ENCODE data around the gene VSIG4.
A peak's percentile ranks its signal among the peaks of the same experiment; 100 is the strongest.

Gene VSIG4

DNA sequence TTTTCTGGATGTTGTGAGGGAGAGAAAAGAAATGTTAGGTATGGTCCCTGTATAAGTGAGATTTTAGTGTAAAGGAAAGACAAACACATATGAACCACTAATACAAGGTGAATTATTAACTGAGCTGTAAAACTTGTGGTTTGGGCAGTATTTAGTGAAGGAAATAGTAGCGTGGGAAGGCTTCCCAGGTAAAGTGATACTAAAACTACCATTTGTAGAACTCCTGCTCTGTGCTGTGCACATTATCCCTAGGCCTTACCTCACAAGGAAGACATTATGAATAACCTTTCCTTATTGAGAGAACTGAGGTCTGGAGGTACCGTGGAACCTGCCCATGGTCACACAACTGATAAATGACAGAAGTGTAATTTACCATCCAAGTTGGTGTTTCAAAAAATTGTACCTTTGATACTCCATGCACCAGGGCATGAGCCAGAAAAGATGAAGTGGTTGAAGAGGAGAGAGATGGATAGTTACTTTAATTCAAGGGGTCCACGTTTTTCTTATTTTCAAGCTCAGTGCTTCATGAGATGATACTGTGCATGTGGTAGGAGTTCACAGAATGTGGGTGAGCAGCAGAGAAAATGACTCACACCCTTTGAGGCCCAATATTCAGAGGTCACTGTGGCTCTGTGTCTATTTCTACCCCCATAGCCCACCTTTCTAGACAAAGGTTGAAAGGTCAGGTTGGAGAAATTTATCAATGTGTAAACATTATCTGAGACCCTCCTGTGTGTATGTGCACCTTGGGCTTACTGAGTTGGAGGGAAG is 2.6 kb upstream of the VSIG4 start:
- no peak overlapping the region for H3K27ac ChIP-seq
- TF ChIP-seq, protein P1, sequence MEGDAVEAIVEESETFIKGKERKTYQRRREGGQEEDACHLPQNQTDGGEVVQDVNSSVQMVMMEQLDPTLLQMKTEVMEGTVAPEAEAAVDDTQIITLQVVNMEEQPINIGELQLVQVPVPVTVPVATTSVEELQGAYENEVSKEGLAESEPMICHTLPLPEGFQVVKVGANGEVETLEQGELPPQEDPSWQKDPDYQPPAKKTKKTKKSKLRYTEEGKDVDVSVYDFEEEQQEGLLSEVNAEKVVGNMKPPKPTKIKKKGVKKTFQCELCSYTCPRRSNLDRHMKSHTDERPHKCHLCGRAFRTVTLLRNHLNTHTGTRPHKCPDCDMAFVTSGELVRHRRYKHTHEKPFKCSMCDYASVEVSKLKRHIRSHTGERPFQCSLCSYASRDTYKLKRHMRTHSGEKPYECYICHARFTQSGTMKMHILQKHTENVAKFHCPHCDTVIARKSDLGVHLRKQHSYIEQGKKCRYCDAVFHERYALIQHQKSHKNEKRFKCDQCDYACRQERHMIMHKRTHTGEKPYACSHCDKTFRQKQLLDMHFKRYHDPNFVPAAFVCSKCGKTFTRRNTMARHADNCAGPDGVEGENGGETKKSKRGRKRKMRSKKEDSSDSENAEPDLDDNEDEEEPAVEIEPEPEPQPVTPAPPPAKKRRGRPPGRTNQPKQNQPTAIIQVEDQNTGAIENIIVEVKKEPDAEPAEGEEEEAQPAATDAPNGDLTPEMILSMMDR (IDR thresholded peaks at IDR 0.05), result no peak
- TF ChIP-seq ZFX (IDR thresholded peaks at IDR 0.05; ENCODE audit: borderline replicate concordance), result no peak

DNA sequence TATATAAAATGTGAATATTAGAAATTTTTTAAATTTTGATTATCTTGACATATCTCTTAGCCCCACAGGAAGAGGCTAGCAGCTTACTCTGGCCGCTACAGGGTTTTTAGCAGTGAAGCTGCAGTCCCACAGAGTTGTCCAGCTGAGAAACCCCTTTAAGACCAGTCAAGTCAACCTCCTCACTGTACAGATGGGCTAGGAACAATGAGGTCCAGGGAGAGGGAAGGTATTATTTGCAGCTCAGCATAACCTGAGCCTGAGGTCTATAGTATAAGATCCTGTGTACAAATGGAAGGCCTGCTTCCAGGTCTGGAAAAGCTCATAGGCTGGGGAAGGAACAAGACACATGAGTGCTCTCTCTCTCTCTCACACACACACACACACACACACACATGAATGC is 1.8 kb downstream of the VSIG4 start:
- no peak overlapping the region for H3K27ac ChIP-seq
- no peak for TF ChIP-seq ZFX (IDR thresholded peaks at IDR 0.05; ENCODE audit: borderline replicate concordance)
- TF ChIP-seq, protein P1 (IDR thresholded peaks at IDR 0.05), result no peak

DNA sequence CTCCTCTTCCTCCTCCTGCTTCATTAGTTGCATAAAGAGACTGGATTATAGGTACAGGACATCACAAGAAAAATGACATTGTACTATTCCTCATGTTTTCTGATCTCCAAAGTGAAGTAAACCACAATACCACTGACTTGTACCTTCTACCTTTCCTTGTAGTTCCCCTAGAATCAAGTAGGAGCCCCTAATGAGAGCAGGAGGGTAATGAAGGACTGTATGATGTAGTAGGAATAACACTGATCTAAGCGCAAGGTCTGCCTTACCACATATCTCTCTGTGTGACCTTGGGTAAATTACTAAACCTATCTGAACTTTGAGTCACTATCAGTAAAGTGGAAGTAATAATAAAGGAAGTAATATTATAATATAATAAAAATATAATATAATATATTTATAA is 3.6 kb downstream of the VSIG4 start:
- TF ChIP-seq, protein P1 (IDR thresholded peaks at IDR 0.05), result no peak
- TF ChIP-seq ZFX (IDR thresholded peaks at IDR 0.05; ENCODE audit: borderline replicate concordance), result no peak
- no peak overlapping the region for H3K27ac ChIP-seq

DNA sequence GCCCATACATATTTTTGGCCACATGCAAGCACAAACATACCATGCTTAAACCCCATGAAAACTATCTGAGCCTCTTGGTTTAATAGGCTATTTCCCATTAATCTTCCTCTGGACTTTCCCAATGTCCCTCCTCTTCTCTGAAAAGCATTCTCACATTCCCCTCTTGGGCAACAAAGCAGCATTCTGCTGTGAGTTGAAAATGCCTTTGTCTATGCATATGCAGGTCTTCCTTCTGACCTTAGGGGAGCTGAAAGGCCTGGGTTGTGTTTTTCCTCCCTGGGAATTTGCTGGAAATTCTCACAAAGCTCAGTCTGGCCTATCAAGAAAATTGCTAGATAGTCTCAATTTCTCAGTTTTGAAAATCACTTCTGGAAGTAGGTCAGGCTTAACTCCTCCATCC is 4.2 kb downstream of the VSIG4 start:
- H3K27ac ChIP-seq, result no peak overlapping the region
- TF ChIP-seq, protein P1 (IDR thresholded peaks at IDR 0.05), result no peak
- TF ChIP-seq ZFX (IDR thresholded peaks at IDR 0.05; ENCODE audit: borderline replicate concordance), result no peak

DNA sequence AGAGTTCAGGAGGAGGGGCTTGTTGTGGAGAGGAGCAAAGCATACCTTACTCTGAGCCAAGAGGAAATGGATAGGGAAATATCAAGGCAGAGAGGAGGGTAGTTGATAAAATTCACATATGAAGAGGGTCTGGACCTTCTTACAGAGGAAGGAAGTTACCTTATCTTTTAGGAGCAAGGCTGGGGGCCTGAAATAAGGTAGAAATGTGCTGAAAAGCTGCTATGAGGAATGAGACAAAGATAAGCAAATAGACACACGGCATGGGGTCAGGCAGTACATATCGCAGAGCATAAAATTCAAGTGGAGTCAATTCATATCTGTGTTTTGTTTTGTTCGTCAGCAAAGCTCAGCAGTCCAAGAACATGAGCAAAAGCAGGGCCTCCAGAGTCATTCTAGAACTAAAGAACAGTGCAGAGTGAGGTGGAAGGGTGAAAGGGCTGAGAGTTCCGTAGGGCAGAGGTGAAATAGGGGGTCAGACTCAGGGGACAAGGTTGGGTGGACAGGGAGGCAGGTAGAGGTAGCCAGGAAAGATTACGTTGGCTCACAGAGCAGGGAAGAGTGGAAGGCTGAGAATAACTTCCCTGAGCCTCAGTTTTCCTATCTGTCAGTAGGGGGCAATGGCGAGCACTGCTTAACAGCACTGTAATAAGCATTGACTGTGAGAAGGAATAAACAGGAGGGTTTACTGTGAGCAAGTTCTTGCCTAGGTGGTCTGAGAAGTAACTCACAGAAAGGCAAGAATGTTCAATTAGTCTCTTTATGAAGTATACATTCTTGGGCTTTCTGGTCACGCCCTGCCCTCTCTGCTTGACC is 9.2 kb downstream of the VSIG4 start:
- no peak overlapping the region for H3K27ac ChIP-seq
- TF ChIP-seq, protein P1 (IDR thresholded peaks at IDR 0.05), result peak; percentile 77
- no peak for TF ChIP-seq ZFX (IDR thresholded peaks at IDR 0.05; ENCODE audit: borderline replicate concordance)

DNA sequence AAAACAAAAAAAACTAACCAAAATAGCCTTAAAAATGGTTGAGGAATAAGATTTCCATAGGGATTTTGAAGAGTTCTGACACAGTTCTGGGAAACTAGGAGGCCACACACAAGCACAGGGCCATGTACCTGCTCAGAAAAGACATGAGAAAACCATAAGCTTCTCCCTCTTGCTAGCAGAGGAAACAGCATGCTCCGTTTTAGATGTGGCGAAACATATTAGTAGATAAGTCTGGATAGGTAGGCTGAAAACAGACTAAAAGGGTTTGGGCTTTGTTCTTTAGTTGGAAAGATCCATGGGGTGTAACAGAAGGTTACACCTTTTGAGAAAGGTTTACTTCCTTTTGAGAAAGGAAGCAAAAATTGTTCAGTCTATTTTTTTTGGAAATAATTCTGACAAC is 10.9 kb downstream of the VSIG4 start:
- H3K27ac ChIP-seq, result no peak overlapping the region
- TF ChIP-seq, protein P1 (IDR thresholded peaks at IDR 0.05), result no peak
- TF ChIP-seq ZFX (IDR thresholded peaks at IDR 0.05; ENCODE audit: borderline replicate concordance), result no peak

DNA sequence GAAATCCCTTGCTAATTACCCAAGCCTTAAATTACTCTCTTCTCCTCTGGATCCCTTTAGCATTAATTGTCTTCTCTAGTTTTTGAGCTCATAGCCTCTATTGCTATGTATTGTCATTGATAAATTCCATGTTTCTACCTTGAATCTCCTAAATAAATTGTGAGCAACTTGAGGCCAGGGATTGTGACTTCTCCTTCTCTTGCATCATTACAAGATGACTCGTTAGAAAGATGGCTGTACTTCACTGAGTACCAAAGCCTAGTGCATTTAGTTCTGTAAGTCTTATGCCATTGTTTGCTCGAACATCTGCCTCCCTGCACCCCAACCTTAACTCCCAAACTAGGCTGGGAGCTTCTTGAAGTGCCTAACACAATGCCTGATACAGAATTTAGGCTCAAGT is 15.3 kb downstream of the VSIG4 start:
- no peak overlapping the region for H3K27ac ChIP-seq
- TF ChIP-seq ZFX (IDR thresholded peaks at IDR 0.05; ENCODE audit: borderline replicate concordance), result no peak
- TF ChIP-seq, protein P1 (IDR thresholded peaks at IDR 0.05), result no peak

Measured in 22Rv1 (cell line).